Uterus (tissue), 2 donors: ENCODE data around the gene SHROOM3.

ENCODE experiments used
- CTCF ChIP-seq, 4 experiments: fragments of 200-600 bp in 2 of 4; fragments of 450-650 bp in 2 of 4; sonication (generic) in 2 of 4; IDR thresholded peaks; one replicate each; pipeline ENCODE4 v1.5.1; 2016 to 2019; ENCODE audit warnings: antibody characterized with exemption in 4 of 4, mild to moderate bottlenecking in 2 of 4, moderate library complexity in 1 of 4
- POLR2A ChIP-seq, 2 donors: fragments of 450-650 bp; IDR thresholded peaks; one replicate each; pipeline ENCODE4 v1.6.1; 2016; ENCODE audit warnings: antibody characterized with exemption in 2 of 2, mild to moderate bottlenecking in 1 of 2, moderate library complexity in 1 of 2

GRCh38 chr4:76732246-76732645, 297.2 kb downstream of the SHROOM3 start:
- TF ChIP-seq CTCF (IDR thresholded peaks at IDR 0.05) (no peak), POLR2A (IDR thresholded peaks at IDR 0.05) (no peak)
